Non-pigmented ciliary epithelial cell (primary cell): ENCODE data around the gene VSTM4.

ENCODE experiments used
- DNase-seq: peaks from one replicate; pipeline ENCODE4 v3.0.0-alpha.2; 2010; ENCODE audit warnings: low read depth

The VSTM4 gene

DNA sequence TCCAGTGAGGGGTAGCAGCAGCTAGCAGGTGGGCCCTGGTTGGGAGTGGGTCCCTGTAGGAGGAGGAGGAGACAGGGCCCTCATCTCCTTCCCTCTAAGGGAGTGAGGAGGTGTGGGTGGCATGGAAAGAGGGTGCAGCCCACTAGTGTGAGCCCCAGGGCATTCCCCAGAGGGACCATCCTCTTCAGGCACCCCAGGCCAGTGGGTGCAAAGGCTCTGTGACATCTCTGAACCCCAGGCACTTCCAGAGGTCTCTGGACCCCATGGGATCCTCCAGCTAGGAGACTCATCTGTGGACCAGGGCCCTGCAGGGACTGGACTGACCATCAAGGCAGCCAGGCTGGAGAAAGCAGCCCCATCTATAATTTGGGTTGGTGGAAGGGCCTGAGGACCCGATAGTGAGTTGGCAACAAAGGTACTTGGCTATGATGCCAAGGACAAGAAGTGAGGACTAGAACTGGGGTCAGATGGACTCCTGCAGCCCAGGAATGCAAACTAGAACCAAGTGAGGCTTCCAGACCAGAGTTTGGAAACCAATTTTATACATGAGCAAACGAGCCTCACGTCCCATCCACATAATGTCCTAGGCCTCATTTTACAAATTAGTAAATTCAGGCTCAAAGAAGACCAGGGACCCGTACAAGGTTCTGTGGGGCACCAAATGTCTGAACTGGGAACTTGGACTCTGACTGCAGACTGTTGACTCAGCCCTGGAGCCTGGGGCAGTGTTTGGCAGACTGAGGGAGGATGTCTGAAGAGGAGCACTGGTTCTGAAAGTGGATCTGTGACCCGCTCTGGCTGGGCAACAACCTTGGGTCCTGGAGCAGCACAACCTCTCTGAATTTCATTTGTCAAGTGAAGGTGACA is 1.4 kb upstream of the VSTM4 start:
- no peak for DNase-seq

DNA sequence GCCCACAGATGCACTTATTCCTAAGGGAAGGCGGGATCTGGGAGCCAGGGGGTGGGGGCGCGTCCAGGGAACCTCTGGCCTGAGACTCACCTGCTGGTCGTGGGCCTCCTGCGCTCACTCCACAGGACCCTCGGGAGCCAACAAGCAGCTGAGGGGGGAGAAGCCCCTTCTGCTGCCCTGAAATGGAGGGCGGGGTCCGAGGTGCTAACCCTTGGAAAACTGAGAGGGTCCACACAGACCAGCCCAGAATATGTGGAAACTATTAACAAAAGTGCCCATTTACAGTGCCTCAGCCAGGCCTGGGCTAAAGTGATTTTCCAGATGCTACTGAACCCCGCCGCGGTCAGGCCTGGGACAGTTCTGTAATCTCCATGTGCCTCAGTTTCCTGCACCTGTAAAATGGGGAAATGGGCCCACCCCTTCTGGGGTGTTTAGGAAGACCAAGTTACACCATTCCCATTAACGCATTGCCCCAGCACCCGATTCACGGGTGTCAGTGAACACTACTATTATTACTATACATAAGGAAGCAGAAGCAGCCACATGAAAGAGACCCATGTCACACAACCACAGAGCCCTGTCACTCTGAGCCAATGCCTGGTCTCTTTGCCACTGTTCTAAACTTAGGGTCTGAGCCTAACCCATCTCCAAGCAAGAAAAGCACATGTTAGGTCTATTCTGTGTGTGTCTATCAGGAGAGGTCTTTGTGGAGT is 630 bp upstream of the VSTM4 start:
- no peak for DNase-seq

DNA sequence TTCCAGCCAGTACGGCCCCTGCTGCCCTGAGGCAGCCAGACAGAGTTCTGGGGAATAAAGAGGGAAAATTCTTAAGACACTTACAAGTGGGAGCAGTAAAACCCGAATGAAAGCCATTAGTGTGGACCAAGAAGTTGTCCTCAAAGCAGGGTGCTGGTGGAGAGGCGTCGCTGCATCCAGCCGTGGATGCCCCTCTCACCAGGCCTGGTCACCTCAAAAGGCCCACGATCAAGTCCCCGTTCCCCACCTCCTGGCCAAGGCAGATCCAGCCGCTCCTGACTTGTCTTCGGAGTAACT is 656 bp downstream of the VSTM4 start:
- no peak for DNase-seq

DNA sequence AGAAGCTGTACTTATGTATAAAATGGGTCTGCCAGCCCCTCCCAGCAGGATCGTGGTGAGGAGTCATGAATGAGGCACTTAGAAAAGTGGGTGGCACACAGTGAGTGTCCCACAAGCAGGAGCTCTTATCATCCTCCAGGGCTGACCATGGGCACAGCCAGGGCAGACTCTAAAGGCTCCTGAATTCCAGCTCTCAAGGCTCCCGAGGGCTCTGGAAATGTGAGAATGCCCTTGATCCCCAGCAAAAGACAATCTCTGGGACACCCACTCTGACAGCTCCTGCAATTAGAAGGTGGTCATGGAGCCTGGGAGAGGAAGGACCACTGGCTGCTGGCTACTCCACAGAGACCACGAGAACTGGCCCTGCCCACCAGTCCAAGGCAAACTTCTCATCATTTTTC is 1.6 kb downstream of the VSTM4 start:
- no peak for DNase-seq

DNA sequence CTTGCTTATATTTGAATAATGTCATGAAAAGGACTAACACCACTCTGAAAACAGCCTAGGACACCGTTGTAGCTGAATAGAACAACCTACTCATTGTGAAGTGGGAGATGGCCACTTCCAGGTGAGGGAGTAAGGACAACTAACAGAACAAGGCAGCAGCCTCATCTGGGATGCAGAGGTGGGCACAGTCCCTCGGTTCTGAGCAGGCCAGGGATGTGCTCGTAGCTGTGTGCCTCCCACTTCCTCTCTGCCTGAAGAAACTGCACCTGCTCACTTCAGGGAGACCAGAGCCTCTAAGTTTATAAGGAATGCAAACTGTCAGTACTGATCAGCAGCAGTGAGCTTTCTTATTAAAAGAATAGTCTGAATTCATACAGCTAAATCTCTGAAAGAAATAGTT is 2.5 kb downstream of the VSTM4 start:
- DNase-seq: no peak

DNA sequence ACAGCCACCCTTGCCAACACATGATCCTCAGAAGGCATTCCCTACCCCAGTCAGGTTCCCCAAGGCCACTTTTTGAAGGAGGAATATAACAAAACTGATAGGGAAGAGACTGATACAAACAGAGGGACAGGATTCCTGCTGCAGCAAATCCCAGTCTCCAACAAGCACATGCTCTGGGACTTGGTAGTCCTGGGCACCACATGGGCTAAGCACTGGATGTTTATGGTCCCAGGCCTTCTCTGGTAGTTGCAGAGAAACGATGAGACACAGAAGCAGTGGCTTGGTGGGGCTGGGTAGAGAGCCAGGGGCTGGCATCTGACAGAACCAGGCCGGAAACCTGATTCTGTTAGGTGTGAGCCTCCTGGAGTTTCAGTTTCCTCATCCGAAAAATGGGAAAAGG is 3.2 kb downstream of the VSTM4 start:
- DNase-seq: no peak

DNA sequence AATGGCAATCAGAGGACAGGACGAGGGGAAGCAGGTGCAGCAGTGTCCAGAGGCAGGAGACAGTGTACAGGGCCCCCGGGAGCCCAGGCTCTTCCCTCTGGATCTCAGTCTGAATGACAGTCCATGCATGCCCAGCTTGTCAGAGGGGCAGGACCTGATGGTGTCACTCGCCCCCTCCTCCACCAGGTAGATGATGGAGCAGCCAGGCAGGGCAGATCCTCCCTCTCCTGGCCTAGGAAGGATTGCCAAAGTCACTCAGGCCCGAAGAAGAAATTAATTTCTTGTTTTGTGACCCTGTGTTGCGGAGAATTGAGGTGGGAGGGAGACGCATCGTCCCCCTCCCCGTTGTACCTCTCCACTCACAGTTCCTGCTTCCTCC is 4.0 kb downstream of the VSTM4 start:
- no peak for DNase-seq

DNA sequence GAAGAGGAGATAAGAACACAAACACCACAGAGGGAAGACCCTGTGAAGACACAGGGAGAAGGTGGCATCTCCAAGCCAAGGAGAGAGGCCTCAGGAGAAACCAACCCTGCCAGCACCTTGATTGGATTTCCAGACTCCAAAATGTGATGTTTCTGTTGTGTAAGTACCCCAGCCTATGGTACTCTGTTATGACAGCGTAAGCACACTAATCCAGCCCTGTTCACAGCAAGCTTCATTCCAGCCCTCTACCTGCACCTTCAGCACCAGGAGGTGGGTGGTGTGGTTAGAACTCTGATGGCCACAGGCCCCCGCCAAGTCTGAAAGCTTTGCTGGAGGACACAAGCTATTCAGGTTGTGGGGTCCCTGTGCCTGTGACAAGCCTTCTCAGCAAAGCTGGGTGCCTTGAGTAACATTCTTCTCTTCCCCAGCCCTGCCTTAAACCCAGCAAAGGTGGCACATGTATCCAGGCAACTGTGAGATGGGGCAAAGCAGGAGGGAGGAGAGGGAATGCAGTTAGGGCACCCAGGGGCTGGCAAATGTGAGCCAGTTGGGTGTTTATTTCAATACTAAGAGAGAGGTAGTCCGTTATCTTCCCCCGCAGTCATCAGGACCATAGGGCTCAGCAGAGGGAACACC is 4.5 kb downstream of the VSTM4 start:
- no peak for DNase-seq

DNA sequence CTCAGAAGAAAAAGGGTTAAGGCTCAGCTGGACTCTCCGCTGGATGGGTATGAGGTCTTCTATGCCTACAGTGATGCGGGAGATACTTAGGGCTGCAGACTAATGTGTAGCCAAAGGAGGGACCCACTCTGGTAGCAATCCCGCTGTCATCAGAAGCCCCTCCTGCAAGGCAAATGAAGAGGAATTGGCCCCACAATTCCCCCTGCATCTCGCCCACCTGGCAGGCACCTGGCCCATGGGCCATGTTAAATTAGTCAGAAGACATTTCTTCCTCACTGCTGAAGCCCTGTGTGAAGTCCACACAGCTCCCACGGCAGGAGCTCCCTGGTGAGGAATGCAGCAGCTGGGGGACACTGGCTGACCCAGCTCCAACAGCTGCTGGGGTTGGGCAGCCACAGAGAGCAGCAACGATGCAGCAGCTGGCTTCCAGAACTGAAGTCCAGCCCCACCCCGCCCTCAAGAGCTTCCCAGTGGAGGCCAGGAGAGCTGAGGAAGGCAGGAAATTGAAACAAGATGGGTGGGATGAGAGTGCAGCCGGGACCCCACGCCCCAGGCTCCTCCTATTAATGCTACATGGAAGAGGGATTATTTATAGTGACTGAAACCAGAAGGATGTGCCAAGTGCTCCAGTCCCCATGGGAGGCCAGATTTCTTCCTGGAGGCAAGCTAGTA is 5.5 kb downstream of the VSTM4 start:
- no peak for DNase-seq

DNA sequence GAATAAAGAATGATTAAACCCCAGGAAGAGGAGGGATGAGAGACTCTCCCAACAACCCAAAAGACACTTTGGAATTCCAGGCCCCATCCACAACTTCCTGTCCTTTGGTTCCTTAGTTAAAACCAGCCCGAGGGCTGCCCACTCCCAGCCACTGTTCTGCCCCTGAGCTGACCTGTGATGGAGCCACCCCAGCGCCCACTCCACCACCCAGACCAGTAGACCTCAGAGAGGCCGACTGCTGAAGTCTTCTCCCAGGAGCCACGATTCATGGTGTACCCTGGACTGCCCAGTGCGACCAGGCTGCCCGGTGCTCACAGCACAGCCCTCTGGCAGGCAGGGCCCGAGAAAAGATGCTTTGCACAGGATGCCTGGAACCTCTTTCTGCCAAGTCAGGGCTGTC is 6.7 kb downstream of the VSTM4 start:
- no peak for DNase-seq

DNA sequence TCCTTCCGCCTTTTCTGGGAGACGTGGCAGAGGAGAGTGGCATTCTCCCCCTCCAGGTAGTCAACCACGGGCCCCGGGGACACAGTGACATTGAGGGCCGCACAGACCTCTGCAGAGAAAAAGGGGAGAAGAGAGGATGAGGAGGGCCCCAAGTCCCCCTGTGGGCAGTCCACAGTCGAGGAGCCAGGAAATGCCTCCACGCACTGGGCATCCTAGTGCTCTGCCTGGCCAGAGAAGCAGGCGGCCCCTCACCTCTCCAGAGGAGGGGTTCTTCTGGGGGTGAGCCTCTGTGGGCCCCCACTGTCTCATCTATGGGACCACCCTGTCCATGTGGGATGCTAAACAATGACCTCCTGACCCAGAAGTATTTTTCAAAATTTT is 7.4 kb downstream of the VSTM4 start:
- no peak for DNase-seq

DNA sequence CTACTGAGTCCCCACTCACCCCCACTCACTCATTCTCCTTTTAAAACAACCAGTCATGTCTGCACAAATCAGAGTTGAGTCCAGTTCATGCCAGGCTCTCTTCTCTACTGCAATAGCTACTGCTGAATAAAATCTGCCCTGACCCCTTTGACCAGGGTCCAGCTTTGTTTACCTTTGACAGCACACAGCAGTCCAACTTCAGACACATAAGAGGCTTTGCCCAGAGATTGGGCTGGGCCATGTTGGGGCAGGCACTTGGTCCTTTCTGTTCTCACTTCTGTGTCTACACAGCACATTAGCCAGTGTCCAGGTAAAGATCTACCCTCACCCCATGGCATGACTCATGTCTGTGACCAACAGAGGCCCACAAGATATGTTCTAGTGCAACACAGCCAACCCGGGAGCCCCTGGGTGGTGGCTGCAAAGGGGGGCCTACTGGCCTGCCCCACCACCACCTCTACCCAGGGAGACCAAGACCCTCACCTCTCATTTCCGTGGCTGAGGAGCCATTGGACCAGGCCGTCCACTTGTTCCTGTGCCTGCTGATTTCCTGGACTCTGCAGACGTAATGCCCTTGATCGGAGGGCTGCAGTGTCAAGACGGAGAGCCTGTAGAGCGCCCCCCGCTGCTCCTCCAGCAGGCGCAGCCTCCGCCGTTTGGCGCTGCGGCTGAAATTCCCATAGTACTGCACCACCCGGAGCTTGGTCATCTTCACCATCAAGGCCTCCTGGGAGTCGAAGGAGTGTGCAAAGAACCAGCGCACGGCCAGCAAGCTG is 8.0 kb downstream of the VSTM4 start:
- no peak for DNase-seq

DNA sequence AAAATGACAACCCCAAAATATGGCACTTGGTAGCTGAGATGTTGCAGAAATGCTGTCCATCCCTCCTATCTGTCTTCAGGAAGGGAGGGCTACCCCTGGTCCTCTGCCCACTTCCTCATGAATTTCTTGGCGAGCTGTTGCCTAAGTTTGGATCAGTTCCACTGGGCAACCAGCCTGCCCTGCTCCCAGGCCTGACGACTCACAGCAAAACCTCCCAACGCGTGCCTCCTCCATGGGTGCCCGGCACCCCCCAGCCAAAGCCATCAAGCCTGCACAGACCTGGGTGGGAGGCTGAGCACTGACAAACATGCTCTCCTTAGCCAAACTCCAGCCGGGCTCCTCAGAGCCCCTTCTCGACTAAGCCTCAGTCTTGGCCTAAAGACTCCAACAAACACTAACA is 8.9 kb downstream of the VSTM4 start:
- no peak for DNase-seq

DNA sequence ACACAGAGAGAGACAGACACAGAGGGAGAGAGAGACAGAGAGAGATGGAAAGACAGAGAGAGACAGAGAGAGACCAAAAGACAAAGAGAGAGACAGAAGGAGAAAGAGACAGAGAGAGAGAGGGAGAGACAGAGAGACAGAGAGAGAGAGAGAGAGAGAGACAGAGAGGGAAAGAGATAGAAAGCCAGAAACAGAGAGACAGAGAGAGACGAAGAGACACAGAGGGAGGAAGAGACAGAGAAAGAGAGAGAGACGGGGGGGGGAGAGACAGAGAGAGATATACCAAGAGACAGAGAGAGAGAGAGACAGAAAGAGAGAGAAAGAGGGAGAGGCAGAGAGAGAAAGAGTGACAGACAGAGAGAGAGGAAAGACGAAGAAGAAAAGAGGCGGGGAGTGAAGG is 10.2 kb downstream of the VSTM4 start:
- DNase-seq: no peak

DNA sequence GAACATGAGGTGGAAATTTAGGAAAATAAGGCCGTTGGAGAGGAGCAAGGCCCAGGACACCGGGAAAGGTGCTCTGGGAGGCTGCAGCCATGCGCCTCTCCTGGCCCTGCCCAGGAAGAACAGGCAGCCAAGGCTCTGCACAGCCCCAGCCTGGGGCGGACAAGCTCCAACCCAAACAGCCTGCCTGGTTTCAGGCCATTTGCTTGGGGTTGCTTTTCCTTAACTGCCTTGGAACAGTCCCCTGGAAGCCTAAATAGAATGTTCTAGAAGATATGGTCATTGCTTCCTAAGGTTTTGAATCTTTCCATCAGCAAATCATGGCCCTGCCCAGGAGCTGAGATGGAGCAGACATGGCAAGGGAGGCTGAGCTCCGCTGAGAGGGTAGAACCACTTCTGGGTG is 11.0 kb downstream of the VSTM4 start:
- no peak for DNase-seq

DNA sequence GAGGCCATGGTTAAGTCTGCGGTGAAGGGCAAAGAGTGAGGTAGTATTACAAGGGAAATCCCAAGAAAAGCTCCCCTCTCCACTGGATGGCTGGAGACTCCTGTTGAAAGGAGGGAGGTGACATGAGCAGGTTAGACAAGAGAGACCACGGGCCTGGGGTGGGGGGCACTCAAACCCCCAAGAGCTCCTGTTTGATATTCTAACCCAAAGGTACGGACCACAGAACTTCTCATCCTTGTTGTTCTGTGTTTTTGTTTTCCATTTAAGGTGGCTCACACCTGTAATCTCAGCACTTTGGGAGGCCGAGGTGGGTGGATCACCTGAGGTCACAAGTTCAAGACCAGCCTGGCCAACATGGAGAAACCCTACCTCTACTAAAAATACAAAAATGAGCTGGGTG is 11.6 kb downstream of the VSTM4 start:
- no peak for DNase-seq

DNA sequence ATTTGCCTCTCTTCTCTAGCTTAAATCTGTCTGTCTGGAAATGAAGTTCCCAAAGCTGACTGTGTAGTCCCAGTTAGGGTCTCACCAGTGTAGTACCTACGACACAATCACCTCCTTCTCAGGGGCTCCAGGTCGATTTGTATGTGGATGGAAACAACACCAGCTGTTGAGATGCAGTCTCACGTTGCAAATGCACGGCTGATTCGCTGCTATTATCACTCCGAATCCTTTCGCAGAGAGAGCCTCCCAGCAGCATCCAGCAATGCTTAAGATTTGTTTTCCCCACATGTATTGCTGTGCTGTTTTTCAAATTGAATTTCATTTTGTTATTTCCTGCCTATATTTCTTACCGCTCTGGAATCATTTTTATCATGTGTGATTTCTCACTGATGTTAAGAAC is 16.3 kb downstream of the VSTM4 start:
- DNase-seq: no peak

DNA sequence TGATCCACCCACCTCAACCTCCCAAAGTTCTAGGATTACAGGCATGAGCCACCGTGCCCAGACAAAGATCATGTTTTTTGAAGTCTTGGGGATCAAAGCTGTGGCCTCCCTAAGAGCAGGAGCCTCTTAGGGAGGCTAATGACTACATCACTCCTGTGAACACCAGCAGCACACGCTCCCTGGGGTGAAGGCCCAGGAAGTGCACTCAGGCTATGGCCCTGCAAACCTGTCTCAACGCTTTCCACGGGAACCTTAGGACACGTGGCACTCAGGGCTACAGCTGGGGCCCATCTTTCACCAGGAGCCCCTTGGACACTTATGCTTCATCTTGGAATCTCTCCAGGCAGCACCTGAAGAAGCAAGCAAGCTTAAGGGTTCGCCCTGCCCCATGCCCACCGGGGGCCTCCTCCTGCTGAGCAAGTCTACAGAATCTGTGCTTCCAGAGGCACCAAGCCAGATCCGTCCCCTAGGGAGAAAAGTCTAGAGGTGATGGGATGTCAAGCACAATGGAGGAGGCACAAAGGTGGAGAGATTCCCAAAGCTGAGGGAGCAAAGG is 18.4 kb downstream of the VSTM4 start:
- no peak for DNase-seq

DNA sequence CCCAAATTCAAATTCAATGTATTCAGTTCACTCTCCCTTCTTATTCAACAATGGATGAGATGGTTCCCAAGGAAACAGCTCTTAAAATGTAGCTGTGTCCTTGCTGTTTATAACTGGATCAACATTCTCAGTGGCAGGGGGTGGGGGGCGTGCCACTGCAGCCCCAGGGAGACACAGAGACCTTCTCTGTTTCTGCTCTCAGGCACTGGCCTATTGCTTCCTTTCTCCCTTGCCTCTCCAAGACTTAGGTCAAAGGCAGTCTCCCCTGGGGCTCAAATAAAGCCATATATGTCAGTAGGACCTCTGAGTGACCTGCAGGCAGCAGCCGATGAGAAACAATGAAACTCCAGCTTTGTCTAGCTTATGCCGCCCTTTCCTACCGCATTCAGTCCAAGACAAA is 20.7 kb downstream of the VSTM4 start:
- no peak for DNase-seq

DNA sequence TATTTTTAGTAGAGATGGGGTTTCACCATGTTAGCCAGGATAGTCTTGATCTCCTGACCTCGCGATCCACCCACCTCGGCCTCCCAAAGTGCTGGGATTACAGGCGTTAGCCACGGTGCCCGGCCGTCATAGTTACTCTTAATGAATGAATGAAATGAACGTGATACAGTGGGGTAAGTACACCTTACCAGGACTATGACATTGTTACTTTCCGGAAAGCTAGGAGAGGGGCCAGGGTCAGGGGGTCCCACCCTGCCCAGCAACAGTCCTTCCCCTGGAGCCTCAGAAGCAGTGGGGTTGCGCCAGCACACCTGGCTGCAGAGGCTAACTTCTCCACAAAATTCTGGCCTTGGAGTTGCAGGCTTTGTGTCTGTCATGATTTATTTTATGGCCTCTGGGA is 21.4 kb downstream of the VSTM4 start:
- DNase-seq: no peak

DNA sequence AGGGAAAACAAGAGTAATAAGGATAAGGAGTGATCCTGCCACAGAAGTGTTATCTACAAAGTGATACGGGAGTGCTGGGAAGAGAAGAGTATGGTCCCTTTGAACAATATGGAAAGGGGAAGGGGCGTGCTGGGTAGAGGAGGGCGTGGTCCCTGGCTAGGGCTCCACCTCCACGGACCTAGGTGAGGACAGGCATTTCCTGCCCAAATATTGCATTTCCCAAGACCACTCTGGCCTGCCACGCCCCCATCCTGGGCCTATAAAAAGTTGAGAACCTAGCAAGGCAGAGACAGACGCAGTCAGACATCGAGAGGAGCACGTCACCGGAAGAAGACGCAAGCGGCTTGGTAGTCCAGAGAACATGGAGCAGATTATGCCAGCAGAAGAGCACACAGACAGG is 22.8 kb downstream of the VSTM4 start:
- DNase-seq: no peak
